Gastroesophageal sphincter (tissue), 3 donors: ENCODE measurements around the gene DGKQ.

ENCODE experiments used
- CTCF ChIP-seq, 4 experiments: fragments of 200-600 bp in 2 of 4; fragments of 450-650 bp in 2 of 4; sonication (generic) in 1 of 4; IDR thresholded peaks; one replicate each; pipeline ENCODE4 v1.5.1; 2017 to 2019; ENCODE audit warnings: antibody characterized with exemption in 4 of 4, mild to moderate bottlenecking in 2 of 4, moderate library complexity in 2 of 4
- EP300 ChIP-seq: sonication (generic); formaldehyde crosslinking; IDR thresholded peaks from one replicate; pipeline ENCODE4 v1.6.1; 2017; ENCODE audit warnings: antibody characterized with exemption, mild to moderate bottlenecking
- POLR2A ChIP-seq, 2 donors: fragments of 450-650 bp; IDR thresholded peaks; one replicate each; pipeline ENCODE4 v1.6.1; 2017; ENCODE audit warnings: antibody characterized with exemption in 2 of 2, mild to moderate bottlenecking in 2 of 2, moderate library complexity in 1 of 2
- POLR2AphosphoS5 ChIP-seq: sonication (generic); formaldehyde crosslinking; IDR thresholded peaks from one replicate; pipeline ENCODE4 v1.6.1; 2017; ENCODE audit warnings: antibody characterized with exemption

- TF ChIP-seq CTCF (IDR thresholded peaks at IDR 0.05) (no peak), EP300 (no peak), POLR2A (IDR thresholded peaks at IDR 0.05) (no peak), POLR2AphosphoS5 (no peak)
Measured at GRCh38 chr4:954211-955020, 19.0 kb downstream of the DGKQ start.
